Heart left ventricle (tissue), 13 donors: ENCODE results near the gene APRT.

Experiments
- CTCF ChIP-seq, 12 donors: fragments of 200-600 bp; sonication (generic) in 4 of 12; IDR thresholded peaks; one replicate each; pipeline versions ENCODE4 v1.5.0 to v1.8.0; 2018 to 2022; ENCODE audit warnings: antibody characterized with exemption in 12 of 12, mild to moderate bottlenecking in 5 of 12
- POLR2A ChIP-seq, 2 donors: fragments of 450-650 bp; IDR thresholded peaks; one replicate each; pipeline ENCODE4 v1.6.1; 2017; ENCODE audit warnings: antibody characterized with exemption in 2 of 2, mild to moderate bottlenecking in 2 of 2, moderate library complexity in 2 of 2
- donor health status: ischemic (EF 13 %, LVEDD 7.1; RV severe dilation, severe dysfunction).
- donor health status: DM: no; HTN: yes; CAD: no.
- donor health status: DM: no; HTN: no; CAD: no.
- donor health status: ischemic (EF 25% LVEDD 6.9; RV normal size, moderate dysfunction).
- donor health status: ischemic (EF 25% LVEDD 5.7; RV mildly dilated, moderate dysfunction).
- donor health status: ischemic (EF 35%, LVEDD 5.7; RV mildly dilated, moderate dysfunction).
- donor health status: nonischemic (EF 11% LVEDD 7.7; RV severe dilation, severe dysfunction).
- donor health status: DM: yes; HTN: yes; CAD: no.
- donor health status: PGD.
- donor health status: ischemic (EF 29% LVEDD 5.4; RV normal size, mild dysfunction).
- donor health status: nonischemic (EF 23%, LVEDD 6.1; RV moderate dilation, normal function).

- peak; percentile 37 to 68 (median 50) for TF ChIP-seq CTCF (IDR thresholded peaks at IDR 0.05)
- TF ChIP-seq POLR2A (IDR thresholded peaks at IDR 0.05): no peak
Measured at GRCh38 chr16:88784074-88784855, 27.5 kb downstream of the APRT start.
